Measurements from ENCODE around the gene ST6GALNAC1. TPM values are rescaled to one million over a fixed set of nuclear protein-coding genes. Genes with fewer than 3 reads are reported as not detected.
"Not testable (repeated sequence)": the region's sequence is repeated elsewhere in the genome, so short reads cannot be mapped to it uniquely, and the experiment has no call there.

ST6GALNAC1 gene
- total RNA-seq, 1 donor from 2014 or later = 3.4 TPM

GRCh38 chr17:76625496-76625895 lies 18.1 kb downstream of the ST6GALNAC1 start:
- Histone ChIP-seq H3K36me3 (no peaks in the 10 kb centered on the region), H3K9me3 (no peaks in the 10 kb centered on the region), H3K27ac (no peak overlapping the region), H3K27me3 (no peaks in the 10 kb centered on the region), H3K4me1 (no peaks in the 10 kb centered on the region), H3K4me3 (no peak overlapping the region)
- DNase-seq (ENCODE audit: low spot score in 2 of 2) = peak in 1 of 2 donors; percentile 56
- no peak for TF ChIP-seq CTCF (IDR thresholded peaks at IDR 0.05)
- intact Hi-C loops (cut with DNase I) = loop anchor here (2.0 kb wide), 1 partner anchor 67 kb away; no protein-coding TSS in a partner anchor

GRCh38 chr17:76623271-76624146 lies 20.0 kb downstream of the ST6GALNAC1 start:
- Histone ChIP-seq H3K27me3 (no peaks in the 10 kb centered on the region), H3K27ac (no peak overlapping the region), H3K9me3 (no peaks in the 10 kb centered on the region), H3K36me3 (no peaks in the 10 kb centered on the region), H3K4me3 (no peak overlapping the region), H3K4me1 (no peaks in the 10 kb centered on the region)
- intact Hi-C loops (cut with DNase I) = loop anchor here (1.0 to 2.0 kb wide), 3 partner anchors 65 to 100 kb away; no protein-coding TSS in a partner anchor
- TF ChIP-seq CTCF (IDR thresholded peaks at IDR 0.05) = peak; percentile 76 to 97 (median 92)
- peak in 1 of 2 donors; percentile 81 for DNase-seq (ENCODE audit: low spot score in 2 of 2)

- Histone ChIP-seq H3K9me3 (no peaks in the 10 kb centered on the region), H3K27ac (no peak overlapping the region), H3K4me1 (no peaks in the 10 kb centered on the region), H3K36me3 (no peaks in the 10 kb centered on the region), H3K4me3 (no peak overlapping the region), H3K27me3 (no peaks in the 10 kb centered on the region)
- TF ChIP-seq CTCF (IDR thresholded peaks at IDR 0.05) = no peak
- DNase-seq (ENCODE audit: low spot score in 2 of 2) = no peak
- intact Hi-C loops (cut with DNase I) = no loop called here
Measured at GRCh38 chr17:76617838-76618237, 25.7 kb downstream of the ST6GALNAC1 start.

GRCh38 chr17:76614912-76615617 lies 28.5 kb downstream of the ST6GALNAC1 start:
- DNase-seq (ENCODE audit: low spot score in 2 of 2) = peak in 1 of 2 donors; percentile 37
- H3K36me3 ChIP-seq = no peaks in the 10 kb centered on the region
- intact Hi-C loops (cut with DNase I) = no loop called here
- no peaks in the 10 kb centered on the region for H3K4me1 ChIP-seq
- H3K4me3 ChIP-seq = no peak overlapping the region
- H3K9me3 ChIP-seq = no peaks in the 10 kb centered on the region
- no peak overlapping the region for H3K27ac ChIP-seq
- no peaks in the 10 kb centered on the region for H3K27me3 ChIP-seq
- TF ChIP-seq CTCF (IDR thresholded peaks at IDR 0.05) = no peak

- intact Hi-C loops (cut with DNase I) = not testable (repeated sequence)
- peak in 1 of 2 donors; percentile 19 for DNase-seq (ENCODE audit: low spot score in 2 of 2)
Measured at GRCh38 chr17:76614064-76614759, 29.3 kb downstream of the ST6GALNAC1 start.

More at GRCh38 chr17:76614064-76614759, 29.3 kb downstream of the ST6GALNAC1 start:
- not testable (repeated sequence) for H3K36me3 ChIP-seq, H3K9me3 ChIP-seq, H3K4me3 ChIP-seq, H3K27ac ChIP-seq, H3K4me1 ChIP-seq, H3K27me3 ChIP-seq
